Measurements from ENCODE around the gene L3HYPDH.
A peak's percentile ranks its signal among the peaks of the same experiment; 100 is the strongest.

GRCh38 chr14:59428581-59429012 is 55.6 kb downstream of the L3HYPDH start:
- TF ChIP-seq CTCF (conservative IDR thresholded peaks at IDR 0.05 in 1 of 2, IDR thresholded peaks at IDR 0.05 in 1 of 2; ENCODE audit: extremely low read depth in 1 of 2, insufficient read depth in 1 of 2, low read depth in 1 of 2, low read length in 2 of 2) (peak; percentile 6 to 41), EZH2 (IDR thresholded peaks at IDR 0.05; ENCODE audit: borderline replicate concordance, low read length) (no peak)

All from mammary epithelial cell (primary cell).